Kidney epithelial cell (primary cell): ENCODE data around the gene KCTD15. TPM values are rescaled to one million over a fixed set of nuclear protein-coding genes. Genes with fewer than 3 reads are reported as not detected.

ENCODE experiments used
- DNase-seq: peaks from one replicate; pipeline ENCODE4 v3.0.0-alpha.2; 2010; ENCODE audit warnings: low read depth
- H3K27me3 ChIP-seq: 2 replicates; pipeline ENCODE4 v1.6.0; 2011; ENCODE audit warnings: low read length; ENCODE audit not compliant: control insufficient read depth, insufficient read depth
- H3K36me3 ChIP-seq: 2 replicates; pipeline ENCODE4 v1.5.1; 2011; ENCODE audit warnings: low read length; ENCODE audit not compliant: control insufficient read depth, insufficient read depth
- H3K4me3 ChIP-seq: 2 replicates; pipeline ENCODE4 v1.5.1; 2011; ENCODE audit warnings: low read depth, mild to moderate bottlenecking, control low read depth, low read length
- CTCF ChIP-seq: IDR thresholded peaks from 2 replicates; pipeline ENCODE4 v1.5.1; 2011; ENCODE audit warnings: mild to moderate bottlenecking, moderate library complexity, low read length, control low read depth, inconsistent platforms; ENCODE audit not compliant: insufficient read depth, poor library complexity, severe bottlenecking
- total RNA-seq: library from RNA; depleted of rRNA; stranded (reverse); fragments of >200 nt; gene quantifications from 2 replicates; pipeline ENCODE4 v1.2.3, GENCODE V29; 2015

The KCTD15 gene
- total RNA-seq, 1 donor from 2014 or later = 73.5 TPM

- H3K36me3 ChIP-seq = no peaks in the 10 kb centered on the region
- DNase-seq = no peak
- no peak for TF ChIP-seq CTCF
- H3K27me3 ChIP-seq = no peaks in the 10 kb centered on the region
- no peak overlapping the region for H3K4me3 ChIP-seq
Observed at GRCh38 chr19:33805313-33805712, 8.6 kb downstream of the KCTD15 start.

- no peak for DNase-seq
- TF ChIP-seq CTCF = no peak
- no peaks in the 10 kb centered on the region for H3K27me3 ChIP-seq
- H3K36me3 ChIP-seq = no peaks in the 10 kb centered on the region
- H3K4me3 ChIP-seq = no peak overlapping the region
Observed at GRCh38 chr19:33805840-33806433, 9.3 kb downstream of the KCTD15 start.

GRCh38 chr19:33806434-33806881 is 9.8 kb downstream of the KCTD15 start:
- Histone ChIP-seq H3K4me3 (no peak overlapping the region), H3K27me3 (no peaks in the 10 kb centered on the region), H3K36me3 (no peaks in the 10 kb centered on the region)
- TF ChIP-seq CTCF = no peak
- no peak for DNase-seq

- TF ChIP-seq CTCF = no peak
- Histone ChIP-seq H3K36me3 (no peaks in the 10 kb centered on the region), H3K4me3 (no peak overlapping the region), H3K27me3 (no peaks in the 10 kb centered on the region)
- no peak for DNase-seq
Observed at GRCh38 chr19:33808399-33808798, 11.7 kb downstream of the KCTD15 start.

- no peak for TF ChIP-seq CTCF
- no peaks in the 10 kb centered on the region for H3K36me3 ChIP-seq
- no peaks in the 10 kb centered on the region for H3K27me3 ChIP-seq
- H3K4me3 ChIP-seq = no peak overlapping the region
- no peak for DNase-seq
Observed at GRCh38 chr19:33809960-33810359, 13.3 kb downstream of the KCTD15 start.

- DNase-seq = no peak
- H3K36me3 ChIP-seq = no peaks in the 10 kb centered on the region
- H3K27me3 ChIP-seq = no peaks in the 10 kb centered on the region
- H3K4me3 ChIP-seq = no peak overlapping the region
- TF ChIP-seq CTCF = no peak
Observed at GRCh38 chr19:33810821-33811220, 14.2 kb downstream of the KCTD15 start.
